Activated T-helper 9 cell treated with anti-CD3 and anti-CD28 coated beads, Interleukin-2, amount 50 U/mL, for 16 hours (primary cell): ENCODE data around the gene MSGN1.

Source experiments
- DNase-seq: peaks from one replicate; pipeline ENCODE4 v3.0.0-alpha.2; 2020; ENCODE audit warnings: low read depth

MSGN1 gene, protein sequence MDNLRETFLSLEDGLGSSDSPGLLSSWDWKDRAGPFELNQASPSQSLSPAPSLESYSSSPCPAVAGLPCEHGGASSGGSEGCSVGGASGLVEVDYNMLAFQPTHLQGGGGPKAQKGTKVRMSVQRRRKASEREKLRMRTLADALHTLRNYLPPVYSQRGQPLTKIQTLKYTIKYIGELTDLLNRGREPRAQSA

DNA sequence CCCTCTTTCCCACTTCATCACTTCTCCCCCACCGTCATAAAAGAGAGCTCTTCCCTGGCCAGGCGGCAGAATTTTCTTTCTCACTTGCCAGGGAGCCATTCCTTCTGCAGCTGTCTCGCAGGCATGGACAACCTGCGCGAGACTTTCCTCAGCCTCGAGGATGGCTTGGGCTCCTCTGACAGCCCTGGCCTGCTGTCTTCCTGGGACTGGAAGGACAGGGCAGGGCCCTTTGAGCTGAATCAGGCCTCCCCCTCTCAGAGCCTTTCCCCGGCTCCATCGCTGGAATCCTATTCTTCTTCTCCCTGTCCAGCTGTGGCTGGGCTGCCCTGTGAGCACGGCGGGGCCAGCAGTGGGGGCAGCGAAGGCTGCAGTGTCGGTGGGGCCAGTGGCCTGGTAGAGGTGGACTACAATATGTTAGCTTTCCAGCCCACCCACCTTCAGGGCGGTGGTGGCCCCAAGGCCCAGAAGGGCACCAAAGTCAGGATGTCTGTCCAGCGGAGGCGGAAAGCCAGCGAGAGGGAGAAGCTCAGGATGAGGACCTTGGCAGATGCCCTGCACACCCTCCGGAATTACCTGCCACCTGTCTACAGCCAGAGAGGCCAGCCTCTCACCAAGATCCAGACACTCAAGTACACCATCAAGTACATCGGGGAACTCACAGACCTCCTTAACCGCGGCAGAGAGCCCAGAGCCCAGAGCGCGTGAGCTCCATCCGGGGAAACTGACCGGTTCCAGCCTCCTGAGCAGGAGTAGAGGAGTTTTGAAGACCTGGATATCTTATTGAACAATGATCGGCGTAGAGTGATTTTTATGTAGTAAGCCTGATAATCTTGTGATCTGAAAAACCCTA lies at the start of gene MSGN1:
Gene MSGN1, plus strand, starts transcription at position 65 of the 850 bp plus-strand sequence. Its CDS starts 59 bp downstream, at position 124.
- no peak for DNase-seq

DNA sequence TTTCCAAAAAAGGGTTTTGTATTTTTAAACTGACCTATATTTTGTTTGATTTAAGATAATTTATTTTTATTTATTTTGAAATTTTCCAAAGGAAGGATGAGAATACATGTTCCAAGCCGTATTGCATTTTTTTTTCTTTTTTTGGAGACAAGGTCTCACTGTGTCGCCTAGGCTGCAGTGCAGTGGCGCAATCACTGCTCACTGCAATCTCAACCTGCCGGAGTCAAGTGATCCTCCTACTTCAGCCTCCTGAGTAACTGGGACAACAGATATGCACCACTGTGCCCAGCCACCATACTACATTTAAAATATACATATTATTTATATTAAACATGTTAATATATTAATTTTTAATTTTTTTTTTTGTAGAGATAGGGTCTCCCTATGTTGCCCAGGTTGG lies 47.4 kb upstream of the MSGN1 start:
- DNase-seq = no peak

DNA sequence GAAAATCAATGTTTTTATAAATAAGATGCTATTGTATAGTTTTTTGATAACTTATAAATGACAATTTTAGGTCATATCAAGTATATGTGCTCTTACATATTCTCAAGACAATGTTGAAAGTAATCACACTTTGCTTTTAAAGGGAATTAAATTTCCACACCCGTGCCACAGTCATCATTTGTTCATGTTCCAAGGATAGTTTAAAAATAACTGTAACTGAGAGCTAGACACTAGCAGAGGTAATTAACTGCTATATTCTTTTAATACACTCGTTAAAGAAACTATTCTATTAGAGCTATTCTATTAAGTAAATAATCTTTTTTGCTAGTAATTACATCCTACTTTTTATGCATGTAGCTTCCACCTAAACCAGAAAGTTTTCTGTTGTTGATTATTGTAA lies 44.3 kb upstream of the MSGN1 start:
- DNase-seq = no peak

DNA sequence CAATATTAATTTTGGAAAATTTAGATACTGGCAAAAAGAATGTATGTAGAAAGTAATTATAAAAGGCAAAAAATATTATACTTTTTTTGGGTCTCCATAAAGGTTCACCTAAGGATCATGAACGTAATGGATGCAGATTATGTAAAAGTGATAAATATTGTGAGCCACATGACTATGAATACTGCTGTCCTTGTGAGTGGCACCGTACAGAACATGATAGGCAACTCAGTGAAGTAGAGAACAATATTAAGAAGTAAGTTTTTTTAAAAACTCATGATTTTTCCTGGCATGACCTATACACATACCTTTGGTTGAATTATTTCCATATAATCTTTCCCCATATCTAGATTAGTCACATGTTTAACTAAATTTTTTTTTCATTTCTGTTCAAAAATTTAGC lies 43.7 kb upstream of the MSGN1 start:
- no peak for DNase-seq

DNA sequence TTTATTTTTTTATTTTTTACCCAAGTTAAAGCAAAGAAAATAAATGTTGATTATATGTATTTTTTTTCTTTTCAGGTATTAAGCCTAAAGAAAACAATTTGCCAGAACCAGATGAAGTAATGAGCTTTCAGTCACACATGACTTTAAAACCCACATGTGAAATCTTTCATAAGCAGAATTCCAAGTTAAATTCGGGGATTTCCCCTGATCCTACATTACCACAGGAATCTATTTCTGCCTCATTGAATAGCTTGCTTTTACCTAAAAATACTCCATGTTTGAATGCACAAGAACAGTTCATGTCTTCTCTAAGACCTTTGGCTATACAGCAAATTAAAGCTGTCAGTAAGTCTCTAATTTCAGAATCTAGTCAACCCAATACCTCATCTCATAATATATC lies 35.7 kb upstream of the MSGN1 start:
- no peak for DNase-seq

DNA sequence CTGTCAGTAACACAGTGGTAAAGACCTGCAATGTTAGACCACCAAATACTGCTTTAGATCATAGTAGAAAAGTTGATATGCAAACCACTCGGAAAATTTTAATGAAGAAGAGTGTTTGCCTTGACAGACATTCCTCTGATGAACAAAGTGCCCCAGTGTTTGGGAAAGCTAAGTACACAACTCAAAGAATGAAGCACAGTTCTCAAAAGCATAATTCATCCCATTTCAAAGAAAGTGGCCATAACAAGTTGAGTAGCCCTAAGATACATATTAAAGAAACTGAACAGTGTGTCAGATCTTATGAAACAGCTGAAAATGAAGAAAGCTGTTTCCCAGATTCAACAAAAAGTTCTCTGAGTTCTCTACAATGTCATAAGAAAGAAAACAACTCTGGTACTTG lies 34.8 kb upstream of the MSGN1 start:
- no peak for DNase-seq

DNA sequence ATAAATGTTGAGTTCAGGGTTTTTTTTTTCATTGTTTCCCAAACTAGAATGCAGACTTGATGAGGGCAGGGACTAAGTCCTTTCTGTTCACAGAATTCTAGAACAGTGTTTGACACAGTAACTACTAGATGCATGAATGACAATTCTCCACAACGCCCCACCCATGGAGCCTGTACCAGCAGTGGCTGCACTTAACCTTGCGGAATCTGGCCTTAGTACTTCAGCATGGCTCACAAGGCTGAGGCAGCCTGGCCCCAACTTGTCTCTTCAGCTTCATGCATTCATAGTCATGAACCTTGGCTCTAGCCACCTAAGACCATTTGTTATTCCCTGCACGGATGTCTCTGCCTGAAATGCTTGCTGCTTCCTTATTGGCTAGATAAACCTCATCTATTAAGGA lies 29.5 kb upstream of the MSGN1 start:
- no peak for DNase-seq

DNA sequence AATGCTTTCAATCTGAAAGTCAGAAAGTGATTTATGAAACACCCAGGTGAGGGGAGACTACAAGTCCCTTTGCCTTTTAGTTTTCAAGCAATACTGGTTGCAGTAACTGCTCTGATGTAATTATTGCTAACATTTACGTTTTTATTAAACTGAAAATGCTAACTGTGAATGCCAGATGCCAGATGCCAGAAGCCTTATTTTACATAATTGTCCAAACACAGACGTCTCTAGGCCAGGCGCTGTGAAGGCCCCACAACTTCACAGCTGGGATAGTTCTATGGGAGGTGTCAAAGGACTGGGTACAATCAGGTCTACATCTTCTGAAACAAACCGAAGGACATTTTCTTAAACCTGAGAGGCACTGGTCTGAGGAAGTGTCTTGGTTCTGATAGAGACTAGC lies 27.5 kb upstream of the MSGN1 start:
- DNase-seq = no peak

DNA sequence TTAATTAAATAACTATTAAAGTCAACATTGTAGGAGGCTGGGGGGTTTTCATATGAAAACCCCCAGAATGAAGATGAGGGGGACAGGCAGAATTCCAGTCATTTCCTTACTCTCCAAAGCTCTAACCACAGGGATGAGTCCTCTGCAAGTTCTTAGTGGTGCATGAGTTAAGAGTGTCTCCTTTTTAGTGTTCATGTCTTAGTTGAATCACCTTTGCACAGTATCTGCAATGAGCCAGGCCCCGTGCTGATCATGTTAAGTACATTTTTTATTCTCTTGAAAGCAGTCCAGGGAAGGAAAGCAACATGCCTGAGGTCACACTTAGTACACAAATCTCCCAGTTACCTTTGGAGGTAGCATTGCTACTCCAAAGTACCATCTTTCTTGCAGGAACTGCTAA lies 25.7 kb upstream of the MSGN1 start:
- DNase-seq = no peak

DNA sequence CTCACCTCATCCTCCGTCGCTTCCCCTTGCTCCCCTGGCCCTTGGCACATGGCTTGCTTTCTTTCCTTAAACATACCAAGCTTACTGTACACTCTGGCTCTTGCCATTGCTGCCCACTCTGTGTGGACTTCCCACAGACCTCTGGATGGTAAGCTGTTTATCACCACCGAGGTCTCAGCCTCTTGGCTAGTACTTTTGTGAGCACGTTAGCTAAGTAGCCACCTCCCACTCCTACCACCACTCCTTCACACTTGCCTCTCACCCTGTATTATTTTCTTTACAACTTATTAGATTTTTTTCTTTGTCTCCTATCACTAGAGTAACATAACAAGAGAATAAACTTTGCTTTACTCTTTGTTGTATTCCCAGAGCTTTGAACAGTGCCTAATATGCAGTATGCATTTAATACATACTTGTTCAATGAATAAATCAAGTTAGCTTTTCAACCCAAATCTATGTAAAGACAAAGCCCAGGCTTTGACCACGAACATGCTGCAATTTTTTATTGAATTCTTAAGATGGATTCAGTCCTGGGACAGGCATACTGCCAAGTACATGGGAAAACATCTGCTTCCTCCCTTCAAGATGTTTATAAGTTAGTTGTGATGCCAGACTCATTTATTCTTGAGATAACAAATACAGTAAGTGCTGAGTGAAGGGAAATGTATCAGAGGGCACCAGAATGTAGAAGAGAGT lies 25.0 kb upstream of the MSGN1 start:
- no peak for DNase-seq

DNA sequence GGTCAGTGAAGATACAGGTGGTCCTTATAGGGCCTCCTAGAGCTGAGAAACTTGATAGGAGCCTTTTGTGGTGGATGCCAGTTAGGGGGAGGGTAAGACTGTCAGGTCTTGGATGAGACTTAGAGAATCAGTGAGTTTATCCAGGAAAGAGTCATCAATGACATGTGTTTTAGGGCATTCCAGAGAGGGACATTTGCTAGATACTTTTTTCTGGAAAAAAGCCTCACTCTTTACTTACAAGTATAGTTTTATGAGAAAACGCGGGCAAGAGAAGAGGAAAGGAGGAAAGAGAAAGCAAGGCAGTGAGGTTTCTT lies 24.5 kb upstream of the MSGN1 start:
- DNase-seq = no peak

DNA sequence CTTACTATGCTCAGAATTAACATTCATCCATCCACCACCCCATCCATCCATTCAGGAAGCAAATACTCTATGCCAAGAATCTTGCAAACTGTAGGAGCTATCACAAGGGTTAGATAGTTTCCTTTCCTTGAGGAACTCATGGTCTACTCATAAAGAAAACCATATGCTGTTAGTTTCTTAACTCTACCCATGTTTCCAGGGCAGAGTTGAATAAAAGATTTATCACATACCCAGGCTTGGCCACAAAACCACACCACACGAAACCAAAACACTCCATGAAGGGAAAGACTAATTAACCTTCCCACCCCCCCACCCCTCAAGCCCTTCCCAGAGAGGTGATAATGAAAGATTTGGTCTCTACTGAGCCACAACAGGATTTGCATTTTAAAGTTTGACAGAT lies 23.7 kb upstream of the MSGN1 start:
- no peak for DNase-seq

DNA sequence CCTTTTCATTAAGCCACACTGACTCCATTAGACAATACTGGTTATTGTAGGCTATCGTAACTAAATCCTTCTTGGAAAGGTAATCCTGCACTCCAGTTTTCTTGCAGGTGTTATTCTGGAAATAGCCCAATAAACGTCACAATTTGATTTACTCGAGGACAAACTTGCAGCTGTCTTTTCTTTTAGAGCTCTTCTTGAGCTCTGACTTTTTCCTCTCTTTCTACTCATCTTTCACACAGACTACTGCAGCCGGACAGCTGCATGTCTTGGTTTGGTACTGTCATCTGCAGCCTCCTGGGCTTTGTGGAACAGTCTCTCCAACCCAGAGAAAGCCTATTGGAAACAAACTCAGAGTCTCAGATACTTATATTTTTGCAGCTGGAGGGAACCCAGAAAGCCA lies 23.0 kb upstream of the MSGN1 start:
- no peak for DNase-seq

DNA sequence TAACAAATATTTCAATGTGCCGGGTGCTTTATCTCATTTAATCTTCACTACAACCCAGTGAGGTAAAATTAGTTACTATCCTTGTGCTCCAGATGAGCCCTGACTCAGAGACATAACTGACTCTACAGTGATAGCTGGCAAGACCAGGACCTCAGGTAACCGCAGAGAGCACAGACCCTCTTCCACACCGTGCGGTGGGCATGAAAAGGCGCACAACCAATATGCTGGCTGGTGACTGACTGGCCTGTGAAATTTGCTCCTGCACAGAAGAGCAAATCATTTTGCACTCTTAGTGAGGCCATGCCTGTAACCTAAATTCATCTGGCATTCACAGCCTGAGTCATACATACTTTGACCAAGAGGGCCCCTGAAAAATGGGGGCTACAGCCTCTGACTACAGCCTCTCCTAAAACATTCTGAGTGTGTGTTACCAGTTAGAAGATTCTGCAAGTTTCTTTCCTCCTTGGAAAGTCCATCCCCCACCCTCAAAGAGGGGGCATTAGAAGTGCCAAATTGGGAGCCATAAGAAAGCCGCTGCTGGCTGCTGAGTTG lies 22.4 kb upstream of the MSGN1 start:
- no peak for DNase-seq

DNA sequence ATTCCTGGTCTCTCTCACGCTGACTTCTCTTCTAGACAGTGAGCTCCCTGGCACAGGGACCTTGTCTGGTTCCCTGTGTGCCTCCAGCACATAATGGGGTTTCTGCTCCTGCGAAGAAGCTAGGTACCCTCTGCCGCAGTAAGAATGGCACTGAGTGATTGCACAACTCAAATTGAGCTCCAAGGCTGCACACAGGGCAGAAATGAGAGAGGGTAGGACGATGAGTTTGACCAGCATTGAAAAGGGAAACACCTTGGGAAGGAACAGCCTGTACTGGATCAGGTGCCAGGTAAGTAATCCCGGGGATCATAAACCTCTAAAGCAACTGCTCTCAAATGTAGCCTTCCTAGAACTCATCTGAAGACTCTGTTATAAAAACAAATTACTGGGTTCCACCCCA lies 21.0 kb upstream of the MSGN1 start:
- no peak for DNase-seq

DNA sequence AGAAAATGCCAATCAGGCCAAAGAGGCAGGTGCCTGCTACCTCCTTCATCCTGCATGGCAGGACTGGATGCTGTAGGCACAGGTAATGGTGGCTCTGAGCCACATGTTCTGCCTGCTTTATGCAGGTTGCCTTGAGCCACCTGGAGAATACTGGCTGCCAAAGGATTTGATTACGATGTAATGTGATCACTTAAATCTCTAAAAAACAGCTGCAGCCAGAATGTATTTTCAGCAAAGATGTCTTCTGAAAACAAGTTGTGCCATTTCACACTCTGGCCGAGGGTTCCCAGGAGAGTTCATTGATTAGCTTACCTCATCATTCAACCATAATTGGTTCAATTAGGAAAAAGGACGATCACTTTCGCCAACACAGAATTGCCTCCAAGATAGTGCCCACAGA lies 17.9 kb upstream of the MSGN1 start:
- no peak for DNase-seq

DNA sequence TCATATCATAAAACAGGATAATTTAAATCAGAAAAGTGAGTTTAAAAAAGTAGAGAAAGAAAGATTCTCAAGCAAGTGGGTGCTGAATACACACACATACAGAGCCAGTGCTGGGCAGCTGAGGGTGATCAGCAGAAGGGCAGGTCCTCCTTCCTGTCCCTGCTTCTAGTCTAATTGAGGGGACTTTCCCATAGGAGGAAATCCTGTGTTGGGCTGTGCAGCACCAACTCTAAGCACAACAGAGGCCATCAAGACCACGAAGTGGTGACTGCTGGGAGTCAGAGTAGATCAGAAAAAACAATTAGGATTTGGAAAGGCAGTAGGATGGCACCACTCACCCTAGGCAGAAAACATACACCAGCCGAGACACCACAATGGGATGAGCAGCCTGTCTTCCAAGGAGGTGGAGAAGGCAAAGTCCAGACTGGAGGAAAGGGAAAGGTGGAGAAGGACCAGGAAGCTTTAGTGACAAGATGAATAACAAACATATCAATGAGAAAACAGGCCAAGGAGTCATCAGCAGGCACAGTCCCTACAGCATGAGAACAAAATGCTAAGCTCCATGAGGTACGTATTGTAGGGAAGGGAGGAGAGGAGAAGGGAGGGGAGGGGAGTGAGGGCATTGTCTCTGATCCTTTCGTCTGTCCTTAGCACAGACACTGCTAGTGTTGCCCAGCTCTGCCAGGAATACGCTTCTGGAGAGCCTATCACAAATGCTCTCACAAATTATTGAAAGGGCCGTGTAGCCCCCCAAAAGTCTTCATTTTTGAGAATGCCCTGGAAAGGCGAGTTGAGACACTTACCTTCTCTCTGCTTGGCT lies 16.7 kb upstream of the MSGN1 start:
- no peak for DNase-seq

DNA sequence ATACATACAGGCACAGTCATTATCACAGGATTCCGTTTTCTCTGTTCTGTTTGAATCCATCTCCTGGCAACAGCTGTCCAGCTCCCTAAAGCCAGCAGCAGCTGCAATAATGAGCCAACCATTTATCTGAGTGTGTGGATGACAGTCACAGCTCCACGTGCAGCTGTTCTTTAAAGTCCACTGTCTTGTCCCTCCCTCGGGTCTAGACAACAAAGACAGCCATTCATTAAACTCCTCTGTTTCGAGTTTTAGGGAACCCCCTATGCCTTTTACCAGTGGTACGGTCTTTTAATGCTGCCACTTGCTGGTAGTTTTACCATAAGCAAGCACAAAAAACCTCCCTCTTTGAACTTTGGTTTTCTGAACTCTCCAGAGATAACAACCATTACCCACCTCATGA lies 16.0 kb upstream of the MSGN1 start:
- DNase-seq = no peak

DNA sequence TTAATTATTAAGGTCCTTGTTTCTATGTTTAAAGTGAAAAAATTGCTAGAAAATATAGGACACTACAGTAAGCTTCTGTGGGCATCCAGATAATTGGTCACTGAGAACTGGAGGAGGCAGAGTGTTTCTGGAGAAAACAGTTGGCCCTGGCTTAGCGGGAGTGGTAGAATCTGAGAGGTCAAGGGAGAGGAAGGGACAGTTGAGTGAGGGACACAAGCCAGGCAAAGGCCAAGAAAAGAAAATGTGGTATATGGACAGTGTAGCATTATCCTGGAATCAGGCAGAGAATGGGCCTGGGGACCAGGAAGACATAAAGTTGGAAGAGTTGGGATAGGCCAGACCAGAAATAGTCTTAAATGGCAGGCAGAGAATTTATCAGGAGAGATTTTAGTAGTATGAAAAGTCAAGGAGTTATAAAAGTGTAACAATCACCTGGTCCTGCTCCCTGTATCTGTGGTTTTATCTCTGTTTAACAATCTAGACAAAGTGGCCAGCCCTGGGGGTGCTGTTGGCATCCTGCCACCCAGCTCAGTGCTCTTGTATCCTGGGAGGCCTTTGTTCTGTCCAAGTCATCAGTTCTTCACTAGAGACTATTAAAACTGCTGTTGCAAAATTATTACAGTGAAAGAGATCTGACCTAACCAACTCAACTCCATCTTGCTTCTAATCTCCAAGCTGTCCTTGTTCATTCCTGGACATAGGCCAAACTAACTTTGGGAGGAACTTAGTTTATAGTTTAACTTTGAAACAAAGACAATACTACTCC lies 15.4 kb upstream of the MSGN1 start:
- DNase-seq = no peak

DNA sequence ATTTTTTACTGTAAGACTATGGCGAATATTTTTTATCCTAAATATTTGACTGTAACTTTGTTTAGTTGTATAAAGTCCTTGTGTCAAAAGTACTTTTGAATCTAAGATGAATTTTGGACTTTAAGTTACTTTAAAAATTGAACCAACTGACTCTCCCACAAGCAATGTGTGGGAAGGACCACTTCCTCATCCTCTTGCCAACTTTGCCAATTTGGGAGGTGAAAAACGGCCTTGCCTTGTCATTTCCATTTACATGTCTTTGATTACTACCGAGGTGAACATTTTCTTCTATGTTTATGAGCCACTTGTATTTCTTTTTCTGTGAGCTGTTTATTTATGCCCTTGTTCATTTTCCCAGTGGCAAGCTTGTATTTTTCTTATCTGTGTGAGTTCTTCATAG lies 12.8 kb upstream of the MSGN1 start:
- DNase-seq = no peak

DNA sequence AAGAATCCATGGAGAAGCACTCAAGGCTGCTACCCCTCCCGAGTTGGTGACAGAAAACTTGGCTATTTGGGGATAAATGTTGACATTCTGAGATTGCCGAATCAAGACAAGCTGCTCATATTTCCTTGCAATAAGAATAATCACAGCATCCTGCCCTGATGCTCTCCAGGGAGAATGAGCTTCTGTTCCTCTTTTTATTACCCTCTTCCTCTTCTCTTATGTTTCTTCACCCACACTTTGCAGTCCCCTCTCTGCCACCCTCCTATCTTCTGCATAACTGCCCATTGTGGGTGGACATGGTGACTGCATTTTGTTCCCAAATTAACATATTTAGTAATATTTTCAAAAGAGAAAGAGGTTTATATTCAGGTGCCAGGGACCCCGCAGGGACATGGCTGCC lies 11.9 kb upstream of the MSGN1 start:
- no peak for DNase-seq

DNA sequence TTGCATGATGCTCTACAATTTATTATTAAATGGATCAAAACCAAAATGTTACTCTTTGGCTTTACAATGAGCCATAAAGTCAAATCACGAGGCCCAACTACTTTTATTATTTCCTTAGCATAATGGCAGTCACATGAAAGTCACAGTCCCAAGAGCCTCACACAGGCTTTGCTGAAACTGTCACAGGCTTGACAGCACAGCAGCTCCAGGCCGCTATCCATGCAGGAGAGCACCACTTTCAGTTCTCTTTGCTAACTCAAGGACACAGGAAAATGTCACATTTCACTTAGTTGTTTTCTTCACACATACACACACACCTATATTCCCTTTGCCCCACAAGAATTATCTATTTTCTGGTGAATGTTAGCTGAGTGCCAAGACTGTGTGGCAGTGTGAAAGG lies 11.1 kb upstream of the MSGN1 start:
- no peak for DNase-seq
